ENCODE results near the gene DYNLT4. TPM values are rescaled to one million over a fixed set of nuclear protein-coding genes. Genes with fewer than 3 reads are reported as not detected.
"Not testable (repeated sequence)": the region's sequence is repeated elsewhere in the genome, so short reads cannot be mapped to it uniquely, and the experiment has no call there.

The DYNLT4 gene
- total RNA-seq, 2 donors from 2014 or later = 5.5 to 6.2 TPM

GRCh38 chr1:44801491-44802305 lies 5.5 kb downstream of the DYNLT4 start:
- peak overlapping the region; percentile 100 for H3K27ac Mint-ChIP-seq
- H3K4me3 Mint-ChIP-seq = peak overlapping the region; percentile 99
- no peaks in the 10 kb centered on the region for H3K27me3 Mint-ChIP-seq
- H3K36me3 Mint-ChIP-seq (ENCODE audit: low read depth) = peaks cover 15% of the 10 kb centered on the region
- peaks cover 3% of the 10 kb centered on the region for H3K9me3 ChIP-seq (ENCODE audit: control insufficient read depth, low read length, poor library complexity, severe bottlenecking)
- no peak for ATAC-seq
- peaks cover 45% of the 10 kb centered on the region for H3K4me1 Mint-ChIP-seq
- DNase-seq = no peak

- H3K36me3 Mint-ChIP-seq (ENCODE audit: low read depth) = peaks cover 12% of the 10 kb centered on the region
- H3K27ac Mint-ChIP-seq = peak within 1 kb of the TSS; percentile 100
- H3K9me3 ChIP-seq (ENCODE audit: control insufficient read depth, low read length, poor library complexity, severe bottlenecking) = peaks cover 3% of the 10 kb centered on the region
- H3K4me3 Mint-ChIP-seq = peak within 1 kb of the TSS; percentile 99
- no peaks in the 10 kb centered on the region for H3K27me3 Mint-ChIP-seq
- H3K4me1 Mint-ChIP-seq = peaks cover 38% of the 10 kb centered on the region
- peak; percentile 96 to 98 (median 98) for DNase-seq
- ATAC-seq = peak; percentile 86
These were observed 7.2 kb downstream of the DYNLT4 start, which contains the start of gene PLK3 for GRCh38 chr1:44799770-44800584. PLK3 (plus strand) TSS chr1:44800377; CDS start chr1:44800464, 87 bp downstream.

GRCh38 chr1:44798481-44799365 lies 8.4 kb downstream of the DYNLT4 start:
- ATAC-seq (no peak), DNase-seq (peak in 1 of 3 donors; percentile 4)
- peak overlapping the region; percentile 100 for H3K27ac Mint-ChIP-seq
- H3K36me3 Mint-ChIP-seq (ENCODE audit: low read depth) = peaks cover 12% of the 10 kb centered on the region
- H3K9me3 ChIP-seq (ENCODE audit: control insufficient read depth, low read length, poor library complexity, severe bottlenecking) = peaks cover 3% of the 10 kb centered on the region
- H3K4me1 Mint-ChIP-seq = peaks cover 26% of the 10 kb centered on the region
- H3K27me3 Mint-ChIP-seq = no peaks in the 10 kb centered on the region
- H3K4me3 Mint-ChIP-seq = no peak overlapping the region

GRCh38 chr1:44797886-44798285 lies 9.3 kb downstream of the DYNLT4 start:
- peaks cover 22% of the 10 kb centered on the region for H3K4me1 Mint-ChIP-seq
- DNase-seq = peak in 1 of 3 donors; percentile 1
- not testable (repeated sequence) for ATAC-seq

GRCh38 chr1:44792736-44793502 lies 14.2 kb downstream of the DYNLT4 start:
- H3K4me1 Mint-ChIP-seq = peaks cover 5% of the 10 kb centered on the region
- DNase-seq (no peak), ATAC-seq (no peak)
- H3K36me3 Mint-ChIP-seq (ENCODE audit: low read depth) = no peaks in the 10 kb centered on the region
- H3K4me3 Mint-ChIP-seq = no peak overlapping the region
- no peaks in the 10 kb centered on the region for H3K9me3 ChIP-seq (ENCODE audit: control insufficient read depth, low read length, poor library complexity, severe bottlenecking)
- no peak overlapping the region for H3K27ac Mint-ChIP-seq
- no peaks in the 10 kb centered on the region for H3K27me3 Mint-ChIP-seq

More at GRCh38 chr1:44797886-44798285, 9.3 kb downstream of the DYNLT4 start:
- H3K9me3 ChIP-seq (ENCODE audit: control insufficient read depth, low read length, poor library complexity, severe bottlenecking); H3K27me3 Mint-ChIP-seq; H3K36me3 Mint-ChIP-seq (ENCODE audit: low read depth); H3K27ac Mint-ChIP-seq; H3K4me3 Mint-ChIP-seq: not testable (repeated sequence)

- Mint-ChIP-seq H3K36me3 (ENCODE audit: low read depth) (no peaks in the 10 kb centered on the region), H3K27me3 (no peaks in the 10 kb centered on the region), H3K4me1 (peaks cover 8% of the 10 kb centered on the region), H3K4me3 (no peak overlapping the region), H3K27ac (peak overlapping the region; percentile 45)
- DNase-seq = no peak
- no peak for ATAC-seq
- no peaks in the 10 kb centered on the region for H3K9me3 ChIP-seq (ENCODE audit: control insufficient read depth, low read length, poor library complexity, severe bottlenecking)
These were observed 16.0 kb downstream of the DYNLT4 start for GRCh38 chr1:44790968-44791801.

GRCh38 chr1:44788120-44788860 lies 18.9 kb downstream of the DYNLT4 start, which contains the start of gene BEST4:
BEST4 (minus strand) TSS chr1:44788170; CDS start chr1:44787705, 465 bp downstream.
- Mint-ChIP-seq H3K36me3 (ENCODE audit: low read depth) (no peaks in the 10 kb centered on the region), H3K27me3 (no peaks in the 10 kb centered on the region), H3K4me1 (peaks cover 24% of the 10 kb centered on the region), H3K27ac (peak within 1 kb of the TSS; percentile 83), H3K4me3 (no peak within 1 kb of the TSS)
- ATAC-seq (no peak), DNase-seq (no peak)
- H3K9me3 ChIP-seq (ENCODE audit: control insufficient read depth, low read length, poor library complexity, severe bottlenecking) = no peaks in the 10 kb centered on the region

- no peak overlapping the region for H3K27ac Mint-ChIP-seq
- H3K4me1 Mint-ChIP-seq = peaks cover 24% of the 10 kb centered on the region
- no peak overlapping the region for H3K4me3 Mint-ChIP-seq
These were observed 19.6 kb downstream of the DYNLT4 start for GRCh38 chr1:44787506-44787905.

GRCh38 chr1:44786841-44787426 lies 20.2 kb downstream of the DYNLT4 start:
- H3K9me3 ChIP-seq (ENCODE audit: control insufficient read depth, low read length, poor library complexity, severe bottlenecking) = no peaks in the 10 kb centered on the region
- no peak overlapping the region for H3K27ac Mint-ChIP-seq
- peak overlapping the region; percentile 83 for H3K4me3 Mint-ChIP-seq
- ATAC-seq (no peak), DNase-seq (no peak)
- H3K36me3 Mint-ChIP-seq (ENCODE audit: low read depth) = no peaks in the 10 kb centered on the region
- no peaks in the 10 kb centered on the region for H3K27me3 Mint-ChIP-seq
- H3K4me1 Mint-ChIP-seq = peaks cover 24% of the 10 kb centered on the region

More at GRCh38 chr1:44787506-44787905, 19.6 kb downstream of the DYNLT4 start:
- no peaks in the 10 kb centered on the region for H3K27me3 Mint-ChIP-seq
- DNase-seq = no peak
- no peak for ATAC-seq
- H3K36me3 Mint-ChIP-seq (ENCODE audit: low read depth) = no peaks in the 10 kb centered on the region
- no peaks in the 10 kb centered on the region for H3K9me3 ChIP-seq (ENCODE audit: control insufficient read depth, low read length, poor library complexity, severe bottlenecking)

GRCh38 chr1:44786138-44786840 lies 20.9 kb downstream of the DYNLT4 start:
- Mint-ChIP-seq H3K4me3 (peak overlapping the region; percentile 83), H3K27me3 (no peaks in the 10 kb centered on the region), H3K4me1 (peaks cover 24% of the 10 kb centered on the region), H3K36me3 (ENCODE audit: low read depth) (no peaks in the 10 kb centered on the region), H3K27ac (peak overlapping the region; percentile 88)
- ATAC-seq = peak; percentile 83
- DNase-seq = peak; percentile 70 to 73 (median 72)
- H3K9me3 ChIP-seq (ENCODE audit: control insufficient read depth, low read length, poor library complexity, severe bottlenecking) = no peaks in the 10 kb centered on the region

All from T-helper 17 cell (primary cell).